ENCODE results near the gene IKZF1.

IKZF1 gene

DNA sequence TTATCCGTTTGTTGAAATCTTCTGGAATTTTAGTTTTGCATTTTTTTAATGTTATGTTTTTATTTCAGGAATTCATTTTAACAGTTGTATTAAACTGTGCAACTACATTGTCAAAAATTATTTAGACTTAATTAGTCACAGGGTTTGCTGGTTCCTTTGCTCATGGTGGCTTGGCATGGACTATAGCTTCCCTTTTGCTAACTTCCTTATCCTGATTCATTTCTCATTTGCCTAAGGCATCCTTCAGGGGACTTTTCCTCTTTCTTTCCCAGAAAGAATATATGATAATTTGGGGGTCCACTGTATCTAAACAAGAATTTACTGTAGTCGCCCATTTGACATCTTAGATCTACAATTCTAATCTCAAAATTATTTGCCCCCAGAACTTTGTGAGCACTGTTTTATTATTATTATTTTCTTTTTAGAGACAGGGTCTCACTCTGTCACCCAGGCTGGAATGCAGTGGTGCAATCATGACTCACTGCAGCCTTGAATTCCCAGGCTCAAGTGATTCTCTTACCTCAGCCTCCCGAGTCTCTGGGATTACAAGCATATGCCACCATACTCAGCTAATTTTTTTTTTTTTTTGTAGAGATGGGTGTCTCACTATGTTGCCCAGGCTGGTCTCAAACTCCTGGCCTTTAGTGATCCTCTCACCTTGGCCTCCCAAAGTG is 131.8 kb downstream of the IKZF1 start:
- DNase-seq (ENCODE audit: low read depth in 2 of 2, low spot score in 1 of 2): no peak

DNA sequence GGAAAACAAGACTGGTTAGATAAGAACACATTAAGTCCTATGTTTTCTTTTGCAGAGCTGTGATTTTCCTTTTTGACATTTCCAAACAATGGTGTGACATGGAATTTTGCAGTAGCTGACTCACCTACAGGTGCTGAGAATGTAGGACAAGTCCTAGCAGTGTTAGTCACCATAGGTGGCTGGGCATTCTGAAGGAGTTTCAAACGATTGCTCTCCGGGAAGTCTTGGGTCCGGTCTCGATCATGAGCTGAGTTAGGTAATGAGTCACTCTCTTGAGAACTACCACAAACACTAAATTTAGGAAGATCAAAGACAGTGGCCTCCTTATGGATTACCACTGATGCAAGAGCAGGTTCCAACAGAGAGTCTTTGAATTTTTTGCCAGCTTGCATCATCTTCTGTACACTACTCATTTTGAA is 142.0 kb downstream of the IKZF1 start:
- DNase-seq (ENCODE audit: low read depth in 2 of 2, low spot score in 1 of 2): no peak

DNA sequence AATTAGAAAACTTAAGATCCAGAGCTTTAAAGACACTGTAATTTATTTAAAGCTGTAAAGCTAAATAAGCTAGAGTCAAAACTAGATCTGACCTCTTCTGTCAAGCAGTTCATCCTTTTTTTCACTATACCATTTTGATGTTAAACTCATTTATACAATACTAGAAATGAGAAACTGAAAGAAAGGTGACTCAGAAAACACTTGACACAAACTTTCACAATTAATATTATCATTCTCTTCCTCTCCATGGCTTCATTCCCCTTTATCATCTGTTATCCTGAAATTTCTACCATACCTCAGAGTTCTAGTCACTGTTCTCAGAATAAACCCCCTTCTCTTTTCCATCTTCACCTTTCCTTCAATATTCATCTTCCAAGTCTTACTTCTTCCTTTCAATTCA is 144.3 kb downstream of the IKZF1 start:
- no peak for DNase-seq (ENCODE audit: low read depth in 2 of 2, low spot score in 1 of 2)

DNA sequence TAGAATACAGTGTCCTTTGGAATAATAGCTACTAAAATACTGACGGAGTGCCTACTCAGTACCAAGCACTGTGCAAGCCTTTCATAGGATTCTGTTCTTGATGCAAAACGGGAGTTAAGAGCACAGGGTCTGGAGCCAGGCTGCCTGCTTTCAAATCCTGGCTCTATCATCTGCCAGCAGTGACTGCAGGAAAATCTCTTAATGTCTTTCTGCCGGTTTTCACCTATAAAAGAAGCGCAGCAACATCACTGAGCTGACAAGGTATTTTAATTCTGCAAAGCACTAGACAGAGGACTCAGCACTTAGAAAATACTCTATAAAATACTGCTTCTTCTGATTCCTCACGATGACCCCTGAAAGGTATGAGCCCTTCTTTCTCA is 145.0 kb downstream of the IKZF1 start:
- DNase-seq (ENCODE audit: low read depth in 2 of 2, low spot score in 1 of 2): no peak

GRCh38 chr7:50449881-50450589 is 145.5 kb downstream of the IKZF1 start, which contains the start of gene FIGNL1:
TSS of gene FIGNL1 (minus strand) at chr7:50450350. CDS start at chr7:50447287, 3,063 bp downstream.
- peak; percentile 53 to 70 for DNase-seq (ENCODE audit: low read depth in 2 of 2, low spot score in 1 of 2)

DNA sequence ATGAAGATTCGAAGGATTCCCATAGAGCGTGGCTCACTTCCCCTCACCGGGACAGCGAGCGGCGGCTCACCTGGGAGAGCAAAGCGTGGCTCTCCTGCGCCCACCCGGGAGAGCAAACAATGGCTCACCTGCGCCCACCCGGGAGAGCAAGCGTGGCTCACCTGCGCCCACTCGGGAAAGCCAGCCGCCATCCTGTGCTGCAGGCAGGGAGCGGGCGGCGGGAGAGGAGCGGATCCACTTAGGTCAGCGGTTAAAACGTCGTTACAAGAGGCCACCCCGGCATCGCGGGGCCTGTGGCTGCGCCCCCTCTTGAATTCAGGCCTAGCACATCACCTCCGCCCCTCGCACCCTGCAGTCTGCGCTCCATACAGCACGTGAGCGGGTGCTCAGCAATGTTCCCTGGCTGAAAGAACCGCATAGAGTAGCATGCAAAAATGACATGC is 146.1 kb downstream of the IKZF1 start:
- peak in 1 of 2 donors; percentile 2 for DNase-seq (ENCODE audit: low read depth in 2 of 2, low spot score in 1 of 2)

Data from stimulated activated CD8-positive, alpha-beta memory T cell treated with anti-CD3 and anti-CD28 coated beads, Interleukin-4, amount 100 ng/mL, for 4 hours (primary cell).